ENCODE measurements around the gene ALDH9A1. TPM values are rescaled to one million over a fixed set of nuclear protein-coding genes. Genes with fewer than 3 reads are reported as not detected.

The ALDH9A1 gene
- total and polyA plus RNA-seq, 2 of the 8 experiments (the other 6 are each of a cell fraction or from before 2014, with no cell fraction given) = 57.6 to 63.8 TPM

DNA sequence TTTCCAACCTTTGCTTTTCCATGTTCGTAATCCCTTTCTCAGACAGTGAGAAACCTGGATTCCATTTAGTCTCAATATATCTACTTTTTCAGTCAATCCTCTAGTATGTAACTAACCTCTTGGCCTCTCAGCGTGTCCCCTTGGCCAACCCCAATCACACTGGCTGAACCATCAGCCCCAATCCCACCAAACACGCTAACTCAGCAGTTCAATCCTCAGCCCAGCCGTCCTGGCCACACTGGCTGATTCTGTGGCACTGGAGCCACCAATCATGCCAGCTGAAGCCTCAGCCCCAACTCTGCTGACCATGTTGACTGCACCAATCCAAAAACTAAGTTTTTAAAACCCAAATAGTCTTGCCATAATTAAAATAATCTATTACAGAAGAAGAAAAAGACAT lies 73.9 kb downstream of the ALDH9A1 start:
- H3K36me3 ChIP-seq (ENCODE audit: control insufficient read depth in 2 of 4, insufficient read depth in 4 of 4, low read length in 3 of 4) = no peaks in the 10 kb centered on the region
- ChIA-PET POLR2A (ENCODE audit: partially characterized antibody) (no interaction called here), CTCF (ENCODE audit: partially characterized antibody) (interaction anchor here (2.1 kb wide), 1 partner anchor 23 kb away, joined by 7 read pairs; no protein-coding TSS in a partner anchor)
- H3K27me3 ChIP-seq (replicated peaks in 1 of 4; ENCODE audit: control insufficient read depth in 3 of 4, extremely low read depth in 1 of 4, insufficient read depth in 3 of 4, low read length in 3 of 4) = no peaks in the 10 kb centered on the region
- peak overlapping the region; percentile 7 for H4K91ac ChIP-seq (replicated peaks; ENCODE audit: insufficient read length, low read length)
- no peak overlapping the region for H3K9ac ChIP-seq (replicated peaks in 1 of 4; ENCODE audit: extremely low read depth in 1 of 4, low read depth in 3 of 4, low read length in 3 of 4)
- no peak overlapping the region for H2BK120ac ChIP-seq (replicated peaks; ENCODE audit: low read depth, low read length)
- H3K23ac ChIP-seq (ENCODE audit: insufficient read length) = no peak overlapping the region
- no peaks in the 10 kb centered on the region for H4K20me1 ChIP-seq (replicated peaks in 1 of 2; ENCODE audit: control insufficient read depth in 1 of 2, insufficient read depth in 2 of 2, low read length in 2 of 2)
- no peak overlapping the region for H2BK12ac ChIP-seq (ENCODE audit: low read depth, low read length)
- no peak overlapping the region for H2BK15ac ChIP-seq (ENCODE audit: low read length)
- H2BK20ac ChIP-seq (ENCODE audit: low read length) = no peak overlapping the region
- no peak overlapping the region for H3K4me2 ChIP-seq (ENCODE audit: insufficient read depth in 1 of 2, low read depth in 2 of 2, low read length in 2 of 2)
- FAIRE-seq (no peak), DNase-seq (ENCODE audit: low read depth in 1 of 2, low spot score in 2 of 2) (no peak)
- 87% methylated on average over 4 of the region's 4 CpGs; no CpG with 5 or more reads in 1 of the 2 experiments for WGBS, 2 experiments (ENCODE audit: extremely low coverage in 1 of 2, insufficient coverage in 1 of 2, insufficient read length in 1 of 2, insufficient replicate concordance in 2 of 2, low coverage in 1 of 2, low lambda C conversion rate in 2 of 2, missing lambda C conversion rate in 1 of 2)
- no peaks in the 10 kb centered on the region for H3K79me1 ChIP-seq (ENCODE audit: low read depth, low read length)
- no peak overlapping the region for H3K4me3 ChIP-seq (ENCODE audit: extremely low read depth in 1 of 4, insufficient read depth in 2 of 4, low read depth in 3 of 4, low read length in 4 of 4)
- no peak overlapping the region for H3K4ac ChIP-seq (replicated peaks; ENCODE audit: insufficient read length, low read depth, low read length)
- no peaks in the 10 kb centered on the region for H3K79me2 ChIP-seq (ENCODE audit: control insufficient read depth in 1 of 2, insufficient read depth in 2 of 2, low read length in 2 of 2)
- TF ChIP-seq TAF1 (IDR thresholded peaks at IDR 0.05; ENCODE audit: low read depth, low read length) (no peak), MAFK (IDR thresholded peaks at IDR 0.05; ENCODE audit: low read depth, low read length) (peak; percentile 13; the same call in 1 of the 2 replicates)
- H2BK5ac ChIP-seq (ENCODE audit: low read depth, low read length) = no peak overlapping the region
- no peak overlapping the region for H2AK5ac ChIP-seq (ENCODE audit: low read depth, low read length)
- no peak overlapping the region for H4K8ac ChIP-seq (ENCODE audit: extremely low read depth, insufficient read depth, low read length)
- H3K18ac ChIP-seq (ENCODE audit: extremely low read depth, low read length) = no peak overlapping the region
- no peak overlapping the region for H3K14ac ChIP-seq (ENCODE audit: insufficient read length)
- no peaks in the 10 kb centered on the region for H3K23me2 ChIP-seq (ENCODE audit: low read depth, low read length)
- no peak overlapping the region for H2AFZ ChIP-seq (ENCODE audit: low read length)
- H3K9me3 ChIP-seq (ENCODE audit: insufficient read depth in 2 of 2, low read depth in 1 of 2, low read length in 1 of 2) = no peaks in the 10 kb centered on the region
- H3K56ac ChIP-seq (replicated peaks; ENCODE audit: insufficient read length, low read depth, low read length) = no peak overlapping the region
- H4K5ac ChIP-seq (ENCODE audit: insufficient read length, low read depth, low read length) = no peak overlapping the region
- H3K27ac ChIP-seq (ENCODE audit: low read depth, low read length) = no peak overlapping the region
- no peaks in the 10 kb centered on the region for H3K4me1 ChIP-seq (replicated peaks in 1 of 4; ENCODE audit: control insufficient read depth in 3 of 4, insufficient read depth in 4 of 4, low read length in 3 of 4)

Data from H1 (cell line).